AG04450 (cell line): Measurements from ENCODE around the gene GPC5. TPM values are rescaled to one million over a fixed set of nuclear protein-coding genes. Genes with fewer than 3 reads are reported as not detected.

ENCODE experiments used
- CTCF ChIA-PET: fragments of 300-600, 350-600 bp; formaldehyde crosslinking; extraction: SDS; loops from one replicate; lab custom pipeline; 2022; ENCODE audit warnings: antibody characterized with exemption, inconsistent platforms; lab: Charles Lee
- POLR2A ChIA-PET: fragments of 350-600 bp; formaldehyde crosslinking; extraction: SDS; loops from one replicate; lab custom pipeline; 2021; ENCODE audit warnings: antibody characterized with exemption, inconsistent platforms; lab: Yijun Ruan, JAX
- DNase-seq: peaks from one replicate; pipeline ENCODE4 v3.0.0-alpha.2; 2011; ENCODE audit warnings: low read depth, low spot score
- H3K27ac ChIP-seq: one replicate; pipeline ENCODE4 v1.5.1; 2012; ENCODE audit warnings: low read depth, low read length, control low read depth
- H3K27me3 ChIP-seq: one replicate; pipeline ENCODE4 v1.6.0; 2012; ENCODE audit warnings: low read length; ENCODE audit not compliant: control insufficient read depth, insufficient read depth
- H3K4me3 ChIP-seq: 2 replicates; pipeline ENCODE4 v1.5.1; 2011; ENCODE audit warnings: mild to moderate bottlenecking, low read depth, low read length, control low read depth
- H3K9me3 ChIP-seq: 2 replicates; pipeline ENCODE4 v1.5.1; 2012; ENCODE audit warnings: low read length; ENCODE audit not compliant: control insufficient read depth, insufficient read depth
- CTCF ChIP-seq: IDR thresholded peaks from 2 replicates; pipeline ENCODE4 v1.5.1; 2011; ENCODE audit warnings: low read depth, low read length, control low read depth, inconsistent platforms
- polyA plus RNA-seq: library from polyadenylated mRNA; depleted of rRNA; stranded (reverse); fragments of >200 nt; gene quantifications from 2 replicates; pipeline ENCODE4 v1.2.3, GENCODE V29; 2011

The GPC5 gene
- polyA plus RNA-seq, 1 experiment = 3.6 TPM

GRCh38 chr13:92355213-92355612 lies 956.8 kb downstream of the GPC5 start:
- TF ChIP-seq CTCF = peak; percentile 47
- no peak for DNase-seq
- H3K27me3 ChIP-seq = no peaks in the 10 kb centered on the region
- no peak overlapping the region for H3K27ac ChIP-seq
- ChIA-PET POLR2A (no interaction called here), CTCF (interaction anchor here (0.8 to 1.5 kb wide), 6 partner anchors 9 to 175 kb away, joined by 3 to 6 read pairs (median 3); no protein-coding TSS in a partner anchor)
- H3K9me3 ChIP-seq = no peaks in the 10 kb centered on the region
- no peak overlapping the region for H3K4me3 ChIP-seq

- Histone ChIP-seq H3K27ac (no peak overlapping the region), H3K27me3 (no peaks in the 10 kb centered on the region), H3K9me3 (no peaks in the 10 kb centered on the region), H3K4me3 (no peak overlapping the region)
- TF ChIP-seq CTCF = no peak
- DNase-seq = no peak
- ChIA-PET CTCF (no interaction called here), POLR2A (no interaction called here)
Measured at GRCh38 chr13:92362717-92363116, 964.3 kb downstream of the GPC5 start.

- POLR2A ChIA-PET = no interaction called here
- CTCF ChIA-PET = no interaction called here
- Histone ChIP-seq H3K27ac (no peak overlapping the region), H3K4me3 (no peak overlapping the region), H3K27me3 (no peaks in the 10 kb centered on the region), H3K9me3 (no peaks in the 10 kb centered on the region)
- DNase-seq = no peak
- no peak for TF ChIP-seq CTCF
Measured at GRCh38 chr13:92365904-92366303, 967.5 kb downstream of the GPC5 start.

- ChIA-PET CTCF (no interaction called here), POLR2A (no interaction called here)
- no peak overlapping the region for H3K4me3 ChIP-seq
- no peak for DNase-seq
- TF ChIP-seq CTCF = no peak
- H3K9me3 ChIP-seq = no peaks in the 10 kb centered on the region
- H3K27me3 ChIP-seq = no peaks in the 10 kb centered on the region
- H3K27ac ChIP-seq = no peak overlapping the region
Measured at GRCh38 chr13:92377396-92377795, 979.0 kb downstream of the GPC5 start.

- H3K27ac ChIP-seq = no peak overlapping the region
- no peak for DNase-seq
- no peaks in the 10 kb centered on the region for H3K9me3 ChIP-seq
- no peak for TF ChIP-seq CTCF
- H3K27me3 ChIP-seq = no peaks in the 10 kb centered on the region
- ChIA-PET POLR2A (no interaction called here), CTCF (interaction anchor here (0.7 kb wide), 1 partner anchor 34 kb away, joined by 3 read pairs; no protein-coding TSS in a partner anchor)
- H3K4me3 ChIP-seq = no peak overlapping the region
Measured at GRCh38 chr13:92379371-92379770, 981.0 kb downstream of the GPC5 start.
